WTC11 (cell line): ENCODE data around the gene SMIM11.
"Not testable (repeated sequence)": the region's sequence is repeated elsewhere in the genome, so short reads cannot be mapped to it uniquely, and the experiment has no call there.

ENCODE experiments used
- CREM ChIP-seq: sonication (generic); formaldehyde crosslinking; IDR thresholded peaks from 2 replicates; pipeline ENCODE4 v1.8.1; 2022; ENCODE audit warnings: mild to moderate bottlenecking, missing genetic modification reagents, moderate library complexity
- HMGA2 ChIP-seq: fragments of 250-450 bp; sonication (Bioruptor Pico); IDR thresholded peaks from 2 replicates; pipeline ENCODE4 v1.4.0; 2021; ENCODE audit warnings: mild to moderate bottlenecking, moderate library complexity
- NFYB ChIP-seq: sonication (generic); formaldehyde crosslinking; conservative IDR thresholded peaks from 2 replicates; pipeline ENCODE4 v1.8.0; 2022; ENCODE audit warnings: low read depth, missing genetic modification reagents
- NR1H2 ChIP-seq: sonication (generic); formaldehyde crosslinking; IDR thresholded peaks from 2 replicates; pipeline ENCODE4 v1.9.0; 2021; ENCODE audit warnings: mild to moderate bottlenecking, moderate library complexity, missing genetic modification reagents
- SP1 ChIP-seq: sonication (generic); formaldehyde crosslinking; conservative IDR thresholded peaks from 2 replicates; pipeline ENCODE4 v1.8.1; 2022; ENCODE audit warnings: missing genetic modification reagents
- TF ChIP-seq, protein P1 (sequence below): sonication (generic); formaldehyde crosslinking; IDR thresholded peaks from 2 replicates; pipeline ENCODE4 v1.8.1; 2022; ENCODE audit warnings: mild to moderate bottlenecking, missing genetic modification reagents, moderate library complexity, borderline replicate concordance
- TF ChIP-seq, protein P2 (sequence below): sonication (generic); formaldehyde crosslinking; IDR thresholded peaks from 2 replicates; pipeline ENCODE4 v1.8.0; 2023; ENCODE audit warnings: missing genetic modification reagents
- TF ChIP-seq, protein P3 (sequence below): fragments of 200-600 bp; IDR thresholded peaks from 2 replicates; pipeline ENCODE4 v1.8.0; 2022; ENCODE audit warnings: antibody characterized with exemption
- TF ChIP-seq, protein P4 (sequence below): sonication (generic); formaldehyde crosslinking; IDR thresholded peaks from 2 replicates; pipeline ENCODE4 v1.8.1; 2023; ENCODE audit warnings: mild to moderate bottlenecking, missing genetic modification reagents

DNA sequence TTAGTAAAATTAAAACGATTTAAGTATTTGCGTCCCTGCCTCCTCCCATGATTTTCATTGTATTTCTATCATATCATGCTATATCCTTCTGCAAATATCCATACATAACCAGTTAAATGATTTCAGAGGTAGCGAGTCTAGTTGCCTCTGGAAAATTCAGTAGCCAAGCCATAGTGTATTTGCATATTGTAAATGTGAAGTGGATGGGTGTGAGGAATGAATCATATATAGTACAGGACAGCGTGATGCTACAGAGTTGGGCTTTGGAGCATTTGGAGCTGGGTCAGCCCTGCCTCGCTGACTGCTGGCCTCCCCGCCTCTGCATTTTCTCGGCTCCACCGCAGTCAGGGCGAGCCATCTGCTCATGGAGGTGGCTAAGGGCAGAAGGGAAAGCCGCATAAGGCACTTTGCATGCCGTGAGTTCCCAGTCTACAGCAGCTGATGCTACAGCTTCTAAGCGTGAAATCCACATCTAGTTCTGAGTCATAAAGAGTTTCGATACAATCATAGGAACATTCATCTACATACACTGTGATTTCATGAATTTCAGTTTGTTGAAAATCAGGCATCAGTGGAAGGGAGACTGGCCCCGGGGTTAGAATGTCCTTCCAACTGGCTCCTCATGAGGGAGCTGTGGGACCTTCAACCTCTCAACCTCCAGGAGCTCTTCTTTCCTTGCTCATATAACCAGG lies 8.6 kb downstream of the SMIM11 start:
- TF ChIP-seq NFYB, HMGA2, SP1, CREM, NR1H2 (CRISPR knock-in tag): not testable (repeated sequence)
- TF ChIP-seq, protein P1, sequence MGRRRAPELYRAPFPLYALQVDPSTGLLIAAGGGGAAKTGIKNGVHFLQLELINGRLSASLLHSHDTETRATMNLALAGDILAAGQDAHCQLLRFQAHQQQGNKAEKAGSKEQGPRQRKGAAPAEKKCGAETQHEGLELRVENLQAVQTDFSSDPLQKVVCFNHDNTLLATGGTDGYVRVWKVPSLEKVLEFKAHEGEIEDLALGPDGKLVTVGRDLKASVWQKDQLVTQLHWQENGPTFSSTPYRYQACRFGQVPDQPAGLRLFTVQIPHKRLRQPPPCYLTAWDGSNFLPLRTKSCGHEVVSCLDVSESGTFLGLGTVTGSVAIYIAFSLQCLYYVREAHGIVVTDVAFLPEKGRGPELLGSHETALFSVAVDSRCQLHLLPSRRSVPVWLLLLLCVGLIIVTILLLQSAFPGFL, result not testable (repeated sequence)
- TF ChIP-seq, protein P2, sequence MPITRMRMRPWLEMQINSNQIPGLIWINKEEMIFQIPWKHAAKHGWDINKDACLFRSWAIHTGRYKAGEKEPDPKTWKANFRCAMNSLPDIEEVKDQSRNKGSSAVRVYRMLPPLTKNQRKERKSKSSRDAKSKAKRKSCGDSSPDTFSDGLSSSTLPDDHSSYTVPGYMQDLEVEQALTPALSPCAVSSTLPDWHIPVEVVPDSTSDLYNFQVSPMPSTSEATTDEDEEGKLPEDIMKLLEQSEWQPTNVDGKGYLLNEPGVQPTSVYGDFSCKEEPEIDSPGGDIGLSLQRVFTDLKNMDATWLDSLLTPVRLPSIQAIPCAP (CRISPR knock-in tag), result not testable (repeated sequence)
- TF ChIP-seq, protein P3, sequence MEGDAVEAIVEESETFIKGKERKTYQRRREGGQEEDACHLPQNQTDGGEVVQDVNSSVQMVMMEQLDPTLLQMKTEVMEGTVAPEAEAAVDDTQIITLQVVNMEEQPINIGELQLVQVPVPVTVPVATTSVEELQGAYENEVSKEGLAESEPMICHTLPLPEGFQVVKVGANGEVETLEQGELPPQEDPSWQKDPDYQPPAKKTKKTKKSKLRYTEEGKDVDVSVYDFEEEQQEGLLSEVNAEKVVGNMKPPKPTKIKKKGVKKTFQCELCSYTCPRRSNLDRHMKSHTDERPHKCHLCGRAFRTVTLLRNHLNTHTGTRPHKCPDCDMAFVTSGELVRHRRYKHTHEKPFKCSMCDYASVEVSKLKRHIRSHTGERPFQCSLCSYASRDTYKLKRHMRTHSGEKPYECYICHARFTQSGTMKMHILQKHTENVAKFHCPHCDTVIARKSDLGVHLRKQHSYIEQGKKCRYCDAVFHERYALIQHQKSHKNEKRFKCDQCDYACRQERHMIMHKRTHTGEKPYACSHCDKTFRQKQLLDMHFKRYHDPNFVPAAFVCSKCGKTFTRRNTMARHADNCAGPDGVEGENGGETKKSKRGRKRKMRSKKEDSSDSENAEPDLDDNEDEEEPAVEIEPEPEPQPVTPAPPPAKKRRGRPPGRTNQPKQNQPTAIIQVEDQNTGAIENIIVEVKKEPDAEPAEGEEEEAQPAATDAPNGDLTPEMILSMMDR, result not testable (repeated sequence)
- TF ChIP-seq, protein P4, sequence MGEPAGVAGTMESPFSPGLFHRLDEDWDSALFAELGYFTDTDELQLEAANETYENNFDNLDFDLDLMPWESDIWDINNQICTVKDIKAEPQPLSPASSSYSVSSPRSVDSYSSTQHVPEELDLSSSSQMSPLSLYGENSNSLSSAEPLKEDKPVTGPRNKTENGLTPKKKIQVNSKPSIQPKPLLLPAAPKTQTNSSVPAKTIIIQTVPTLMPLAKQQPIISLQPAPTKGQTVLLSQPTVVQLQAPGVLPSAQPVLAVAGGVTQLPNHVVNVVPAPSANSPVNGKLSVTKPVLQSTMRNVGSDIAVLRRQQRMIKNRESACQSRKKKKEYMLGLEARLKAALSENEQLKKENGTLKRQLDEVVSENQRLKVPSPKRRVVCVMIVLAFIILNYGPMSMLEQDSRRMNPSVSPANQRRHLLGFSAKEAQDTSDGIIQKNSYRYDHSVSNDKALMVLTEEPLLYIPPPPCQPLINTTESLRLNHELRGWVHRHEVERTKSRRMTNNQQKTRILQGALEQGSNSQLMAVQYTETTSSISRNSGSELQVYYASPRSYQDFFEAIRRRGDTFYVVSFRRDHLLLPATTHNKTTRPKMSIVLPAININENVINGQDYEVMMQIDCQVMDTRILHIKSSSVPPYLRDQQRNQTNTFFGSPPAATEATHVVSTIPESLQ (CRISPR knock-in tag), result not testable (repeated sequence)
